ENCODE measurements around the gene SLFN12.

The SLFN12 gene

DNA sequence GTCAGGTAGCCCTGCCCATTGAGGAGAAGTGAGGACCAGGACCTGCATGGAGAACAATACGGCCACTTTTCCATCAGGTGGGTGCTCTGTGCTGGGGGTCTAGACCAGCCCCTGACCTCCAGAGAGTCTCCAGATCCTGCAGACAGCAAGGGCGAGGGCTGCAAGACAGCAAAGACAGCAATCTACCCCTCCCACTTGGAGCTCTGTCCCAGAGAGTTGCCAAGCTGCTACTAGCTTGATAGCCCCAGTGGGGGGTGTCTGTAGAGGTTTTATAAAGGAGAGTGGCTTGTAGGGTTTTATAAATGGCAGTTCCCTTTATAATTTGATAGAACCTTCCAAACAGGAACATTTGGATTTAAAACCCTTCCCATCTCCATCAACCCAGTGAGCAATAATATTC, 42.1 kb downstream of the SLFN12 start:
- TF ChIP-seq, protein P1, sequence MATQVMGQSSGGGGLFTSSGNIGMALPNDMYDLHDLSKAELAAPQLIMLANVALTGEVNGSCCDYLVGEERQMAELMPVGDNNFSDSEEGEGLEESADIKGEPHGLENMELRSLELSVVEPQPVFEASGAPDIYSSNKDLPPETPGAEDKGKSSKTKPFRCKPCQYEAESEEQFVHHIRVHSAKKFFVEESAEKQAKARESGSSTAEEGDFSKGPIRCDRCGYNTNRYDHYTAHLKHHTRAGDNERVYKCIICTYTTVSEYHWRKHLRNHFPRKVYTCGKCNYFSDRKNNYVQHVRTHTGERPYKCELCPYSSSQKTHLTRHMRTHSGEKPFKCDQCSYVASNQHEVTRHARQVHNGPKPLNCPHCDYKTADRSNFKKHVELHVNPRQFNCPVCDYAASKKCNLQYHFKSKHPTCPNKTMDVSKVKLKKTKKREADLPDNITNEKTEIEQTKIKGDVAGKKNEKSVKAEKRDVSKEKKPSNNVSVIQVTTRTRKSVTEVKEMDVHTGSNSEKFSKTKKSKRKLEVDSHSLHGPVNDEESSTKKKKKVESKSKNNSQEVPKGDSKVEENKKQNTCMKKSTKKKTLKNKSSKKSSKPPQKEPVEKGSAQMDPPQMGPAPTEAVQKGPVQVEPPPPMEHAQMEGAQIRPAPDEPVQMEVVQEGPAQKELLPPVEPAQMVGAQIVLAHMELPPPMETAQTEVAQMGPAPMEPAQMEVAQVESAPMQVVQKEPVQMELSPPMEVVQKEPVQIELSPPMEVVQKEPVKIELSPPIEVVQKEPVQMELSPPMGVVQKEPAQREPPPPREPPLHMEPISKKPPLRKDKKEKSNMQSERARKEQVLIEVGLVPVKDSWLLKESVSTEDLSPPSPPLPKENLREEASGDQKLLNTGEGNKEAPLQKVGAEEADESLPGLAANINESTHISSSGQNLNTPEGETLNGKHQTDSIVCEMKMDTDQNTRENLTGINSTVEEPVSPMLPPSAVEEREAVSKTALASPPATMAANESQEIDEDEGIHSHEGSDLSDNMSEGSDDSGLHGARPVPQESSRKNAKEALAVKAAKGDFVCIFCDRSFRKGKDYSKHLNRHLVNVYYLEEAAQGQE (IDR thresholded peaks at IDR 0.05; ENCODE audit: insufficient read depth in 1 of 2, low read depth in 2 of 2, low read length in 2 of 2) = no peak
- no peak for TF ChIP-seq SIN3A (IDR thresholded peaks at IDR 0.05; ENCODE audit: borderline replicate concordance, insufficient read depth, low read length)
- TF ChIP-seq FOXP2 (optimal IDR thresholded peaks at IDR 0.05; ENCODE audit: borderline replicate concordance, extremely low read depth, extremely low read length, insufficient read depth) = no peak
- TF ChIP-seq POLR2AphosphoS5 (IDR thresholded peaks at IDR 0.05; ENCODE audit: low read depth, low read length) = no peak
- TF ChIP-seq TAF1 (IDR thresholded peaks at IDR 0.05; ENCODE audit: borderline replicate concordance, insufficient read depth, low read length) = no peak

DNA sequence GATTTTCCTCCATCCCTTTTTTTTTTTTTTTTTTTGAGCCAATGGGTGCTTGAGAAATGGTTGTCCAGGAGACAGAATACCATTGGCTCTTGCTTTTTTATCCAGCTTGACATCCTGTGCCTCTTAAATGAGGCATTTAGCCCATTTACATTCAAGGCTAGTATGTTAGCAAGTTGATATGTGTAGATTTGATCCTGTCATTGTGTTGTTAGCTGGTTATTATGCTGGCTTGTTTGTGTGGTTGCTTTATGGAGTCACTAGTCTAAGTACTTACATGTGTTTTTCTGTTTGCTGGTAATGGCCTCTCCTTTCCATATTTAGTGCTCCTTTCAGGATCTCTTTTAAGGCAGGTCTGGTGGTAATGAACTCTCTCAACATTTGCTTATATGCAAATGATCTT, 44.8 kb downstream of the SLFN12 start:
- TF ChIP-seq SIN3A (IDR thresholded peaks at IDR 0.05; ENCODE audit: borderline replicate concordance, insufficient read depth, low read length) = no peak
- no peak for TF ChIP-seq TAF1 (IDR thresholded peaks at IDR 0.05; ENCODE audit: borderline replicate concordance, insufficient read depth, low read length)
- TF ChIP-seq, protein P1 (IDR thresholded peaks at IDR 0.05; ENCODE audit: insufficient read depth in 1 of 2, low read depth in 2 of 2, low read length in 2 of 2) = no peak
- TF ChIP-seq FOXP2 (optimal IDR thresholded peaks at IDR 0.05; ENCODE audit: borderline replicate concordance, extremely low read depth, extremely low read length, insufficient read depth) = no peak

DNA sequence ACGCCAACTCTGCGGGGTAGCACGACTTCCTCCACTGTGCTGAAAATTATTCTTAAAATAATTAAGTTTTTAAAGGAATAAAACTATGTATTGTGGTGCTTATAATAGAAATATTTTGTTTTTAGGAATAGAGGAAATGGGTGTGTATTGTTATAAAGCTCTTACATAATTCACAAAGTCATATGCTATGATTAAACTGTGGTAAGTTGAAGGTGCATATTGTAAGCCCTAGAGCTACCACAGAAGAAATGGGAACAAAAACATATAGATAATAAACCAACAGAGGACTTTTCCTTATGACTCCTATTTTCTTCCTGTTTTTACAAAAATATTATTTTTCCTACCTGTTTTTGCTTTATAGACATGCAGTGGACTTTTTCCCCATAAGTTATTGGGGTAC, 54.6 kb downstream of the SLFN12 start:
- TF ChIP-seq FOXP2 (optimal IDR thresholded peaks at IDR 0.05; ENCODE audit: borderline replicate concordance, extremely low read depth, extremely low read length, insufficient read depth) = no peak
- no peak for TF ChIP-seq POLR2AphosphoS5 (IDR thresholded peaks at IDR 0.05; ENCODE audit: low read depth, low read length)
- TF ChIP-seq SIN3A (IDR thresholded peaks at IDR 0.05; ENCODE audit: borderline replicate concordance, insufficient read depth, low read length) = no peak
- TF ChIP-seq, protein P1 (IDR thresholded peaks at IDR 0.05; ENCODE audit: insufficient read depth in 1 of 2, low read depth in 2 of 2, low read length in 2 of 2) = no peak

DNA sequence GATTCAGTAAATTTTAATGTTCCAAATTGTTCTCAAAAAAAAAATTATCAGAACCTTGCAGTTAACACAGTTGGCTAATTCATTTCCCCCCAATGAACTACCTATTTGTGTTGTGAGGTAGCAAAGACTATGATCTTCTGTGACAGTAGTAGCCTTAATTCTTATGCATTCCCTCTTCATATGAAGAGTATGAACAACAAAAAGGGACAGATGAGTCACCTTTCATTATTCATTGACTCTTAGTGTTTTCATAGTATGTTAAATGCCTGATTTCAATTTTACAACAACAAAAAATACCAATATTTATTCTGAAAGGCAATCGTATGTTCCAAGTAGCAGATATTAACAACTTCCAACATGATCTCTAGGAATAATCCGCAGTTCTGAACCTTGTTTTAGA, 55.2 kb downstream of the SLFN12 start:
- TF ChIP-seq FOXP2 (optimal IDR thresholded peaks at IDR 0.05; ENCODE audit: borderline replicate concordance, extremely low read depth, extremely low read length, insufficient read depth) (no peak), SIN3A (IDR thresholded peaks at IDR 0.05; ENCODE audit: borderline replicate concordance, insufficient read depth, low read length) (no peak), TAF1 (IDR thresholded peaks at IDR 0.05; ENCODE audit: borderline replicate concordance, insufficient read depth, low read length) (no peak), POLR2AphosphoS5 (IDR thresholded peaks at IDR 0.05; ENCODE audit: low read depth, low read length) (no peak)
- TF ChIP-seq, protein P1 (IDR thresholded peaks at IDR 0.05; ENCODE audit: insufficient read depth in 1 of 2, low read depth in 2 of 2, low read length in 2 of 2) = no peak

DNA sequence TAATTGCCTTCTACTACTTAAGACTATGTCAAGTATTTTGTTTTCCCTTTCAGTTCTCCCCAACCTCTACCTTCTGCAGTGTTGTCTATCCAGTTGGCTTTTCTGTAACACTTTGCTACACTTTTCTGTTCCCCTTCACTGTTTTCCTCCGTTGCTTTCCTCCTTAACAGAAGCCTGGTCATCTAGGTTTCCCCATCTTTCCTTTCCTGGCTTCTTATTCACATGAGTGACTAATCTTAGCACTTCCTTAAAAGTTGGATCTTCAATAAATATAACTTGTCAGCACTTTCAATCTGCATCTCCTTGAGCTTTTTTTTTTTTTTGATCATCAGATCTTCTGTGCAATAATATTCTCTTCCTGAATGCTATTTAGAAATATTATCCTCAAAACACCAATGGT, 56.1 kb downstream of the SLFN12 start:
- TF ChIP-seq TAF1 (IDR thresholded peaks at IDR 0.05; ENCODE audit: borderline replicate concordance, insufficient read depth, low read length) = no peak
- no peak for TF ChIP-seq SIN3A (IDR thresholded peaks at IDR 0.05; ENCODE audit: borderline replicate concordance, insufficient read depth, low read length)
- TF ChIP-seq, protein P1 (IDR thresholded peaks at IDR 0.05; ENCODE audit: insufficient read depth in 1 of 2, low read depth in 2 of 2, low read length in 2 of 2) = no peak
- TF ChIP-seq FOXP2 (optimal IDR thresholded peaks at IDR 0.05; ENCODE audit: borderline replicate concordance, extremely low read depth, extremely low read length, insufficient read depth) = no peak
- TF ChIP-seq POLR2AphosphoS5 (IDR thresholded peaks at IDR 0.05; ENCODE audit: low read depth, low read length) = no peak
